SK-N-SH treated with all-trans-retinoic acid at 6 μM for 48 hours (cell line): Measurements from ENCODE around the gene NOP10.

Source experiments
- ATAC-seq: fragments of 200-7000 bp; cut with Tn5 transposase; 3 replicates; pipeline ENCODE4 v1.9.1; 2020; ENCODE audit warnings: mild to moderate bottlenecking, moderate library complexity
- ARNTL ChIP-seq: fragments of 450-650 bp; formaldehyde crosslinking; IDR thresholded peaks from 2 replicates; pipeline ENCODE4 v1.5.0; 2020; ENCODE audit warnings: low read depth, mild to moderate bottlenecking, moderate library complexity, borderline replicate concordance
- BACH2 ChIP-seq: fragments of 250-450 bp; sonication (Bioruptor Pico); IDR thresholded peaks from 2 replicates; pipeline ENCODE4 v1.9.0; 2021; ENCODE audit warnings: mild to moderate bottlenecking, borderline replicate concordance
- CSDC2 ChIP-seq: fragments of 250-450 bp; sonication (Bioruptor Pico); IDR thresholded peaks from 2 replicates; pipeline ENCODE4 v1.5.0; 2020; ENCODE audit warnings: mild to moderate bottlenecking, moderate library complexity
- ESRRG ChIP-seq: fragments of 250-450 bp; sonication (Bioruptor Pico); IDR thresholded peaks from 2 replicates; pipeline ENCODE4 v1.6.1; 2021; ENCODE audit warnings: mild to moderate bottlenecking
- GLIS3 ChIP-seq: fragments of 250-450 bp; sonication (Bioruptor Pico); IDR thresholded peaks from 2 replicates; pipeline ENCODE4 v1.5.0; 2020; ENCODE audit warnings: mild to moderate bottlenecking, moderate library complexity
- ISL1 ChIP-seq: fragments of 250-450 bp; sonication (Bioruptor Pico); IDR thresholded peaks from 2 replicates; pipeline ENCODE4 v2.1.2; 2022; ENCODE audit warnings: mild to moderate bottlenecking, moderate library complexity
- OSR1 ChIP-seq: fragments of 250-450 bp; sonication (Bioruptor Pico); IDR thresholded peaks from 2 replicates; pipeline ENCODE4 v1.8.0; 2022; ENCODE audit warnings: moderate library complexity, mild to moderate bottlenecking, inconsistent platforms
- PPARA ChIP-seq: fragments of 250-450 bp; sonication (Bioruptor Pico); IDR thresholded peaks from 2 replicates; pipeline ENCODE4 v1.5.0; 2020; ENCODE audit warnings: mild to moderate bottlenecking, borderline replicate concordance
- RARB ChIP-seq: fragments of 250-450 bp; sonication (Bioruptor Pico); IDR thresholded peaks from 2 replicates; pipeline ENCODE4 v1.8.0; 2021; ENCODE audit warnings: mild to moderate bottlenecking, moderate library complexity
- SNAI2 ChIP-seq: fragments of 250-450 bp; sonication (Bioruptor Pico); IDR thresholded peaks from 2 replicates; pipeline ENCODE4 v1.5.0; 2020; ENCODE audit warnings: mild to moderate bottlenecking, moderate library complexity
- TCF4 ChIP-seq: fragments of 250-450 bp; sonication (Bioruptor Pico); IDR thresholded peaks from 2 replicates; pipeline ENCODE4 v1.8.0; 2021; ENCODE audit warnings: mild to moderate bottlenecking, moderate library complexity, borderline replicate concordance
- TOX ChIP-seq: fragments of 250-450 bp; sonication (Bioruptor Pico); IDR thresholded peaks from 2 replicates; pipeline ENCODE4 v1.8.0; 2021; ENCODE audit warnings: mild to moderate bottlenecking, moderate library complexity, borderline replicate concordance
- ZC3H10 ChIP-seq: fragments of 250-450 bp; sonication (Bioruptor Pico); IDR thresholded peaks from 2 replicates; pipeline ENCODE4 v1.5.1; 2021; ENCODE audit warnings: mild to moderate bottlenecking, moderate library complexity
- ZFP3 ChIP-seq: fragments of 250-450 bp; sonication (Bioruptor Pico); IDR thresholded peaks from 2 replicates; pipeline ENCODE4 v1.5.0; 2020; ENCODE audit warnings: mild to moderate bottlenecking, moderate library complexity
- ZFP30 ChIP-seq: fragments of 450-650 bp; formaldehyde crosslinking; IDR thresholded peaks from 2 replicates; pipeline ENCODE4 v1.5.0; 2022; ENCODE audit warnings: mild to moderate bottlenecking, moderate library complexity
- ZNF565 ChIP-seq: fragments of 450-650 bp; formaldehyde crosslinking; conservative IDR thresholded peaks from 2 replicates; pipeline ENCODE4 v1.5.0; 2020; ENCODE audit warnings: low read depth, mild to moderate bottlenecking, moderate library complexity
- ZNF70 ChIP-seq: fragments of 450-650 bp; formaldehyde crosslinking; IDR thresholded peaks from 2 replicates; pipeline ENCODE4 v1.5.0; 2020; ENCODE audit warnings: mild to moderate bottlenecking, moderate library complexity
- ZNF8 ChIP-seq: fragments of 450-650 bp; formaldehyde crosslinking; IDR thresholded peaks from 2 replicates; pipeline ENCODE4 v1.5.0; 2020; ENCODE audit warnings: mild to moderate bottlenecking, moderate library complexity
- TF ChIP-seq, protein P1 (sequence below): fragments of 250-450 bp; sonication (Bioruptor Pico); IDR thresholded peaks from 2 replicates; pipeline ENCODE4 v1.5.1; 2020; ENCODE audit warnings: low read depth, mild to moderate bottlenecking, moderate library complexity
- TF ChIP-seq, protein P2 (sequence below): fragments of 250-450 bp; sonication (Bioruptor Pico); IDR thresholded peaks from 2 replicates; pipeline ENCODE4 v1.8.0; 2020; ENCODE audit warnings: mild to moderate bottlenecking, moderate library complexity, borderline replicate concordance
- TF ChIP-seq, protein P3 (sequence below): fragments of 250-450 bp; sonication (Bioruptor Pico); IDR thresholded peaks from 2 replicates; pipeline ENCODE4 v1.5.1; 2021; ENCODE audit warnings: mild to moderate bottlenecking, moderate library complexity

NOP10 gene

DNA sequence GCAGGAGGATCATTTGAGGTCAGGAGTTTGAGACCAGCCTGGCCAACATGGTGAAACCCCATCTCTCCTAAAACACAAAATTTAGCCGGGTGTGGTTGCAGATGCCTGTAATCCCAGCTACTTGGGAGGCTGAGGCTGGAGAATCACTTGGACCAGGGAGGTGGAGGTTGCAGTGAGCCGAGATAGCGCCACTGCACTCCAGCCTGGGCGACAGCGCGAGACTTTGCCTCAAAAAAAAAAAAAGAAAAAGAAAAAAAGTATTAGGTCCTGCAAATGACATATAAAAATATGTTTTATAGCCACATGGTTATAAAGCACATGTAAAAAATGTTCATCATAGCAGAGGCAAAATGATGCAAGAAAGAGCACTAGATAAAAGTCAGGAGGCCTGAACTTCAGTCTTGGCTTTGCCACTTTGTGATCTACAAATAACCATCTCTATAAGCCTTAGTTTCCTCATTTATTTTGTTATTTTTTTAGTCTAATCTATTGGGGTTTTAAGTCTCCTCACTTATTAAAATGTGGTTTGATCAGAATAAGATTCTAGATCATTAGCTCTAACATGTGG, 10.3 kb downstream of the NOP10 start:
- TF ChIP-seq GLIS3 (no peak), BACH2 (CRISPR knock-in tag) (no peak), ZNF8 (CRISPR knock-in tag) (no peak), ARNTL (CRISPR knock-in tag) (no peak), TOX (CRISPR knock-in tag) (no peak), ZFP3 (no peak), ZC3H10 (CRISPR knock-in tag) (no peak), ZFP30 (CRISPR knock-in tag) (no peak), ZNF70 (CRISPR knock-in tag) (no peak), PPARA (CRISPR knock-in tag) (no peak), ESRRG (no peak), OSR1 (CRISPR knock-in tag) (no peak), CSDC2 (CRISPR knock-in tag) (no peak), ZNF565 (CRISPR knock-in tag) (no peak), RARB (CRISPR knock-in tag) (no peak)
- TF ChIP-seq, protein P1, sequence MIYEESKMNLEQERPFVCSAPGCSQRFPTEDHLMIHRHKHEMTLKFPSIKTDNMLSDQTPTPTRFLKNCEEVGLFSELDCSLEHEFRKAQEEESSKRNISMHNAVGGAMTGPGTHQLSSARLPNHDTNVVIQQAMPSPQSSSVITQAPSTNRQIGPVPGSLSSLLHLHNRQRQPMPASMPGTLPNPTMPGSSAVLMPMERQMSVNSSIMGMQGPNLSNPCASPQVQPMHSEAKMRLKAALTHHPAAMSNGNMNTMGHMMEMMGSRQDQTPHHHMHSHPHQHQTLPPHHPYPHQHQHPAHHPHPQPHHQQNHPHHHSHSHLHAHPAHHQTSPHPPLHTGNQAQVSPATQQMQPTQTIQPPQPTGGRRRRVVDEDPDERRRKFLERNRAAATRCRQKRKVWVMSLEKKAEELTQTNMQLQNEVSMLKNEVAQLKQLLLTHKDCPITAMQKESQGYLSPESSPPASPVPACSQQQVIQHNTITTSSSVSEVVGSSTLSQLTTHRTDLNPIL, result no peak
- TF ChIP-seq, protein P2, sequence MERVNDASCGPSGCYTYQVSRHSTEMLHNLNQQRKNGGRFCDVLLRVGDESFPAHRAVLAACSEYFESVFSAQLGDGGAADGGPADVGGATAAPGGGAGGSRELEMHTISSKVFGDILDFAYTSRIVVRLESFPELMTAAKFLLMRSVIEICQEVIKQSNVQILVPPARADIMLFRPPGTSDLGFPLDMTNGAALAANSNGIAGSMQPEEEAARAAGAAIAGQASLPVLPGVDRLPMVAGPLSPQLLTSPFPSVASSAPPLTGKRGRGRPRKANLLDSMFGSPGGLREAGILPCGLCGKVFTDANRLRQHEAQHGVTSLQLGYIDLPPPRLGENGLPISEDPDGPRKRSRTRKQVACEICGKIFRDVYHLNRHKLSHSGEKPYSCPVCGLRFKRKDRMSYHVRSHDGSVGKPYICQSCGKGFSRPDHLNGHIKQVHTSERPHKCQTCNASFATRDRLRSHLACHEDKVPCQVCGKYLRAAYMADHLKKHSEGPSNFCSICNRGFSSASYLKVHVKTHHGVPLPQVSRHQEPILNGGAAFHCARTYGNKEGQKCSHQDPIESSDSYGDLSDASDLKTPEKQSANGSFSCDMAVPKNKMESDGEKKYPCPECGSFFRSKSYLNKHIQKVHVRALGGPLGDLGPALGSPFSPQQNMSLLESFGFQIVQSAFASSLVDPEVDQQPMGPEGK, result no peak
- no peak for ATAC-seq

DNA sequence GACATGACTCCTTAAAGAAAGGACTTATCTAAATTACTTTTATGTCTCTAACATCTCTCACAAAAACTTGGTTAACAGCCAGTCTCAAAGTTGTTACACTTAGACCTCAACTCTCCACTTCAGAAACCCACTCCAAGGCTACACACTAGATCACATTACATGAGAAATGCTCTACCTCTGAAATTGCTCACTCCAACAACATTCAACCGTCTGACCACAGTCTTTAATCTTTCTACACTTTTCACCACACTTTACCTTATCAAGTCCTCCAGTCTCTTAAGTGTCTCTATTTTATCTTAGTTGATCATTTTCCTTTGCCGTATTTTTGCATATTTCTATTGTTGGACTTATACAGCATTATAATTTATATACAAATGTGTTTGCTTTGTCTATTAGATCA, 11.1 kb downstream of the NOP10 start:
- no peak for ATAC-seq
- TF ChIP-seq ZFP3 (no peak), ZNF565 (CRISPR knock-in tag) (no peak)

DNA sequence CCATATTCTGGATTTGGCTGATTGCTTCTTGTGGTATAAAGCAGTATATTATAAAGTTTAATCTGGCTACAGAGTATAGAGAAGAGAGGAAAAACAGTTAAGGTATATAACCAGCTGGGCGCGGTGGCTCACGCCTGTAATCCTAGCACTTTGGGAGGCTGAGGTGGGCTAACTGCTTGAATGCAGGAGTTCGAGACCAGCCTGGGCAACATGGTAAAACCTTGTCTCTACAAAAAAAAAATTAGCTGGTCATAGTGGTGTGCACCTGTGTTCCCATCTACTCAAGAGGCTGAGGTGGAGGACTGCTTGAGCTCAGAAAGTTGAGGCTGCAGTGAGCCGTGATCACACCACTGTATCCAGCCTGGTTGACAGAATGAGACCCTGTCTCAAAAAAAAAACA, 12.7 kb downstream of the NOP10 start:
- ATAC-seq, result no peak
- TF ChIP-seq TCF4 (CRISPR knock-in tag) (no peak), GLIS3 (no peak), TOX (CRISPR knock-in tag) (no peak), SNAI2 (CRISPR knock-in tag) (no peak), OSR1 (CRISPR knock-in tag) (no peak), ISL1 (CRISPR knock-in tag) (no peak), ZNF565 (CRISPR knock-in tag) (no peak), ZNF70 (CRISPR knock-in tag) (no peak), ZFP30 (CRISPR knock-in tag) (no peak)
- TF ChIP-seq, protein P3, sequence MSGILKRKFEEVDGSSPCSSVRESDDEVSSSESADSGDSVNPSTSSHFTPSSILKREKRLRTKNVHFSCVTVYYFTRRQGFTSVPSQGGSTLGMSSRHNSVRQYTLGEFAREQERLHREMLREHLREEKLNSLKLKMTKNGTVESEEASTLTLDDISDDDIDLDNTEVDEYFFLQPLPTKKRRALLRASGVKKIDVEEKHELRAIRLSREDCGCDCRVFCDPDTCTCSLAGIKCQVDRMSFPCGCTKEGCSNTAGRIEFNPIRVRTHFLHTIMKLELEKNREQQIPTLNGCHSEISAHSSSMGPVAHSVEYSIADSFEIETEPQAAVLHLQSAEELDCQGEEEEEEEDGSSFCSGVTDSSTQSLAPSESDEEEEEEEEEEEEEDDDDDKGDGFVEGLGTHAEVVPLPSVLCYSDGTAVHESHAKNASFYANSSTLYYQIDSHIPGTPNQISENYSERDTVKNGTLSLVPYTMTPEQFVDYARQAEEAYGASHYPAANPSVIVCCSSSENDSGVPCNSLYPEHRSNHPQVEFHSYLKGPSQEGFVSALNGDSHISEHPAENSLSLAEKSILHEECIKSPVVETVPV (CRISPR knock-in tag), result no peak
- TF ChIP-seq, protein P1, result no peak

DNA sequence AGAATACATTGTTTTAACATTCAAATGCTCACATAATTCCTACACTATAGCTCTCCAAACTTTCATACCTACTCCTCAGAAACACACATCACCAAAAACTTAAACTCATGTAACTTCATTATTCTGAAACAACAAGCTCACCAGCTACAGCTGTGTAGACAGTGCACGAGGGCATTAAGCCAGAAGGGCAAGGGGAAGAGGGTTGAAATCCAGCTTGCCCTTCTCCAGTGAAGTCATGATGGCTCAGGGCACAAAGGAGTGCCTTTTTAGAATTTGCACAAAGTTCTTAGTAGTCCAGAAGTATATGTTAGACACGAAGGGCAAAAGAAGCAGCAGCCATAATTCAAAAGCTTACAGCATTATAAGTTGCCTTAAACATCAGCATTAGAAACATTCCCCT, 13.9 kb downstream of the NOP10 start:
- TF ChIP-seq OSR1 (CRISPR knock-in tag) (no peak), ZNF70 (CRISPR knock-in tag) (no peak), ZC3H10 (CRISPR knock-in tag) (no peak), ZNF8 (CRISPR knock-in tag) (no peak), ZFP3 (no peak)
- TF ChIP-seq, protein P3 (CRISPR knock-in tag), result no peak
- TF ChIP-seq, protein P2, result no peak
- ATAC-seq, result no peak
